AG09309 (cell line): ENCODE data around the gene TAF8.
A peak's percentile ranks its signal among the peaks of the same experiment; 100 is the strongest.

ENCODE experiments used
- DNase-seq: peaks from one replicate; pipeline ENCODE4 v3.0.0-alpha.2; 2010; ENCODE audit warnings: low read depth
- H3K4me3 ChIP-seq: 2 replicates; pipeline ENCODE4 v1.5.1; 2011; ENCODE audit warnings: mild to moderate bottlenecking, low read depth, low read length, moderate library complexity; ENCODE audit not compliant: control insufficient read depth
- TF ChIP-seq, protein P1 (sequence below): IDR thresholded peaks from 2 replicates; pipeline ENCODE4 v1.5.1; 2011; ENCODE audit warnings: mild to moderate bottlenecking, low read depth, low read length, inconsistent platforms; ENCODE audit not compliant: insufficient read depth, control insufficient read depth; ENCODE audit errors: missing control alignments

The TAF8 gene

DNA sequence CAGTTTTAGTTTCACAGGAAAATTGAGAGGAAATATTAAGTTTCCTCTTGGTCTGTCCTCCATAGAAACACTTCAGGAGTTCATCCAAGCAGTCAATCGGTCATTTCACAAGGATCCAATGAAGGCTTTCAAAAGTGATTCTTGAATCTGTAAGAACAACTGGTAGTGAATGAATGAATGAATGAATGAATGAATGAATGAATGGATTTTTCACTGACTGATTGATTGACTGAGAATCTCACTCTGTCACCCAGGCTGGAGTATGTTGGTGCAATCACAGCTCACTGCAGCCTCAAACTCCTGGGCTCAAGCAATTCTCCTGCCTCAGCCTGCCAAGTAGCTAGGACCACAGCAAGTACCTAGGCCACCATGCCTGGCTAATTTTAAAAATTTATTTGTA lies 39.4 kb upstream of the TAF8 start:
- no peak overlapping the region for H3K4me3 ChIP-seq
- DNase-seq: no peak
- TF ChIP-seq, protein P1, sequence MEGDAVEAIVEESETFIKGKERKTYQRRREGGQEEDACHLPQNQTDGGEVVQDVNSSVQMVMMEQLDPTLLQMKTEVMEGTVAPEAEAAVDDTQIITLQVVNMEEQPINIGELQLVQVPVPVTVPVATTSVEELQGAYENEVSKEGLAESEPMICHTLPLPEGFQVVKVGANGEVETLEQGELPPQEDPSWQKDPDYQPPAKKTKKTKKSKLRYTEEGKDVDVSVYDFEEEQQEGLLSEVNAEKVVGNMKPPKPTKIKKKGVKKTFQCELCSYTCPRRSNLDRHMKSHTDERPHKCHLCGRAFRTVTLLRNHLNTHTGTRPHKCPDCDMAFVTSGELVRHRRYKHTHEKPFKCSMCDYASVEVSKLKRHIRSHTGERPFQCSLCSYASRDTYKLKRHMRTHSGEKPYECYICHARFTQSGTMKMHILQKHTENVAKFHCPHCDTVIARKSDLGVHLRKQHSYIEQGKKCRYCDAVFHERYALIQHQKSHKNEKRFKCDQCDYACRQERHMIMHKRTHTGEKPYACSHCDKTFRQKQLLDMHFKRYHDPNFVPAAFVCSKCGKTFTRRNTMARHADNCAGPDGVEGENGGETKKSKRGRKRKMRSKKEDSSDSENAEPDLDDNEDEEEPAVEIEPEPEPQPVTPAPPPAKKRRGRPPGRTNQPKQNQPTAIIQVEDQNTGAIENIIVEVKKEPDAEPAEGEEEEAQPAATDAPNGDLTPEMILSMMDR: no peak

DNA sequence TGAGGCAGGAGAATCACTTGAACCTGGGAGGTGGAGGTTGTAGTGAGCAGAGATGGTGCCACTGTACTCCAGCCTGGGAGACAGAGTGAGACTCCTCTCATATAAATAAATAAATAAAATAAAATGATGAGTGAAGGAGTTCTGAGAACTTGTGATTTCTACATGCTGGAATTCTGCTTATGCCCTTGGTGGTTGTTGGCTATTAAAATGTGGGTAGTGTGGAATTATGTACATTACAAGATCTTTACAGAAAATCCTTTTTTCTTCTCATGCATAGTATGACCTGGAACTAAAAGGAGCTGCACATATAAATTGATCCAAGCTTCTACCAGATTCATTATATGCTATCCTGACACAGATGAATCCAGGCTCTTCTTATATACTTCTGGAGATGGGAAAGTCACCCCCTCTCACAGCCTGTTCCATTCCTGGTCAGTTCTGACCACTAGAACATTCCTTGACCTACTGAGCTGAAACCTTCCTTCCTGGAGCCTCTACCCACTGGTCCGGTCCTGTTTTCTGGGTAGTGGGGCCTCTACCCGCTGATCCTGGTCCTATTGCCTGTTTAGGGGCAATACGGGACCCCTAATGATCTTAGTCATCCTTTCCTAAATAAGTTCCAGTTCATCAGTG lies 37.7 kb upstream of the TAF8 start:
- H3K4me3 ChIP-seq: no peak overlapping the region
- no peak for DNase-seq
- TF ChIP-seq, protein P1: no peak

DNA sequence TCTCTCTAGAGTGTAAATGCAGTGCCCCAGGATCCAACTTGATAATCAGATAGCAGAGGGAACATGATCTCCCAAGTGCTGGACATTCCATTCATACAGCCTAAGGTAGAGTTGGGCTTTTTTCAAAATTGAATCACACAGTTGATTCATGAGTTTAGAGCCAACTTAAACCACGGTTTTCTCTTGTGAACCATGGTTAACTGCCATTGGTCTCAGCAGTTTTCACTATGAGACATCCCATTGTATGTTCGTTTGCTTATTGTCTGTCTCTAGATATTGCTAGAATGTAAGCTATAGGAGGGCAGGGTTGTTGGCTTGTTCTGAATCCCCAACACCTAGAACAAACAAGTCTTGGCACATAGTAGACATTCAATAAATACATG lies 37.2 kb upstream of the TAF8 start:
- TF ChIP-seq, protein P1: no peak
- H3K4me3 ChIP-seq: no peak overlapping the region
- no peak for DNase-seq

DNA sequence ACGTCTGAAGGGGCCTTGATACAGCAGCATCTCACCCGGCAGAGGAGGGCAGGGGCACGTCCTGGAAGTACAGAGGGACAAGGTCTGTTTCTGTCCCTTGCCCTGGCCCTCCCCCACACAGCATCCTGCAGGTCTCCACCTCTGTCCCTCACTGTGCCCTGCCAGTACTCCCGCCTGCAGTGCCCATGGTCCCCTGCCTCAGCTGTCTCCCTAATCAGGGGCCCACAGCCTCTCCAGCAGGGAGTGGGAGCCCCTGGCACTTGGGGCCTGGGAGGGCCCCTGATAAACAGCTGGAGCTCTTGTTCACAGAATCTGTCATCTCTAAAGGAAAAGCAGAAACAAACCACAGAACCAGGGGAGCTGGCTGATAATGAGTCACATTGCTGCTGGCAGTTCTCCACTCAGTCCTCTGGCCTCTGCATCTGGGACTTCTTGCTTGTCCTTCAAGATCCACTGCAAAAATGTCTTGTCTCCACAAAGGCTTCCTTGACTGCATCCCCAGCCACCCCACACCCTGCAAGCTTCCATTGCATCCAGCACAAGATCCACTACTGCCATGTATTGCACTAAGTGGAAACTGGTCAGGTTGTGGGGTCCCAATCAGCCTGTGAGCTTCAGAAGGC lies 33.2 kb upstream of the TAF8 start:
- H3K4me3 ChIP-seq: no peak overlapping the region
- TF ChIP-seq, protein P1: no peak
- DNase-seq: peak; percentile 13

DNA sequence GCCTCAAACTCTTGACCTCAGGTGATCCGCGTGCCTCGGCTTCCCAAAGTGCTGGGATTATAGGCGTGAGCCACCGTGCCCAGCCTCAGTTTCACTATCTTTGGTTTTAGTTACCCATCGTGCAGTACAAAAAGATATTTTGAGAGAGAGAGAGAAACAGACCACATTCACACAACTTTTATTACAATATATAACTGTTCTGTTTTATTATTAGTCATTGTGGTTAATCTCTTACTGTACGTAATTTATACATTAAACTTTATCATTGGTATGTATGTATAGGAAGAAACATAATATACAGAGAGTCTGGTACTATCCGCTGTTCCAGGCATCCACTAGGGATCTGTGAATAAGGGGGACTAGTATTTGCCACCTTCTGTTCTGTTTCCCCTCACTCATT lies 29.4 kb upstream of the TAF8 start:
- DNase-seq: no peak
- H3K4me3 ChIP-seq: no peak overlapping the region
- TF ChIP-seq, protein P1: no peak

DNA sequence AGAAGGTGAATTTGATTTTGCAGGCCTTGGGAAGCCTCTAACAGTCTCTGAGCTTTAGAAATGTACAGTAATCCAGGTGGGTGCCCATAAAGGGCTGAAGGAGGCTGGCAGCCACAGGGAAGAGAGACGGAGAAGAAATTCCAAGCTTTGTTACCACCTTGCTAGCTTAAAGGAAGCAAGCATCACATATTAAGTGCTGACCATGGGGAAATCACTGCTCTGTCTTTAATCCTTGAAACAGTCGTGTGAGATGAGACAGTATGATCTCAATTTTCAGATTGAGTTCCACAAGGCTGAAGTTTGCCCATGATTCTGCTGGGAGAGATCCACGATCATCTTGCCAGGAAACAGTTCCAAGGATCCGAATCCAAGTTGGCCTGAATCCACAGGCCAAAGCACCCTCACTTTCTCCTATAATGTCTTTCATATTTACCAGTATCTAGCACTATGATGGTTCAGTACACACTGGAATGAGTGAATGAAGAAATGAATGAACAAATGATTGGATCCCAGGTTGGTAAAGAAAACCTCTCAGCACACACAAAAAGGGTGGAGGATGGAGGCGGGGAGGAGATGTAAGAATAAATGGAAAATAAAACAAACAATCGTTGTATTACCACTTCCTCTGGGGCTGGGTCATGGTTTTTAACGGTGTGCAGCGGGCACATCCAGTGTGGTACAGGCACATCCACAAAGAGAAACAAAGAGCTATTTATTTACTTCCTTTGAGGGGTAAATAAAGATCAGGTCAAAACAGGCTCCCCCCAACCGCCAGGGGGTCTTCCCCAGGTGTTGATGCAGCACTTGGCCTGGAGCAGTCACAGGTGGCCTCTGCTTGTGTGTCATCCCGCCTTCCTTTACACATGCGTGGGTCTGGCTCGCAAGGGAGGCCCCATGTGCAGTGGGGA lies 28.2 kb upstream of the TAF8 start:
- no peak for DNase-seq
- TF ChIP-seq, protein P1: no peak
- H3K4me3 ChIP-seq: no peak overlapping the region
